Measurements from ENCODE around the gene CXorf49. TPM values are rescaled to one million over a fixed set of nuclear protein-coding genes. Genes with fewer than 3 reads are reported as not detected.

The CXorf49 gene
- total and polyA plus RNA-seq, 10 of the 15 experiments (the other 5 are each of a cell fraction or from before 2014, with no cell fraction given): not detected

- Histone ChIP-seq H3K79me2 (ENCODE audit: control insufficient read depth, insufficient read depth, low read length) (no peaks in the 10 kb centered on the region), H2AFZ (ENCODE audit: control insufficient read depth, low read depth, low read length) (no peak overlapping the region), H3K36me3 (ENCODE audit: control insufficient read depth in 2 of 2, insufficient read depth in 2 of 2, low read length in 1 of 2) (no peaks in the 10 kb centered on the region), H3K4me1 (ENCODE audit: control insufficient read depth, insufficient read depth, low read length) (peaks cover 6% of the 10 kb centered on the region), H3K9ac (ENCODE audit: control insufficient read depth, insufficient read depth, low read length) (no peak overlapping the region), H3K4me2 (ENCODE audit: control insufficient read depth, insufficient read depth) (0 out of 2 replicates have a peak overlapping the region, but pooled peaks have one; percentile 7), H3K4me3 (no peak overlapping the region), H4K20me1 (ENCODE audit: control insufficient read depth, insufficient read depth) (no peaks in the 10 kb centered on the region), H3K27me3 (replicated peaks in 1 of 2; ENCODE audit: control insufficient read depth in 2 of 2, insufficient read depth in 2 of 2, low read length in 1 of 2) (no peaks in the 10 kb centered on the region; a peak in 1 of 4 replicates), H3K9me3 (replicated peaks; ENCODE audit: control insufficient read depth, insufficient read depth, low read length) (no peaks in the 10 kb centered on the region; the same call in 2 of the 3 replicates), H3K27ac (ENCODE audit: control insufficient read depth, insufficient read depth) (no peak overlapping the region)
- intact Hi-C loops (cut with micrococcal nuclease; ENCODE audit: unreplicated experiment) (no loop called here), in situ Hi-C loops (cut with MboI) (loop anchor here (25.0 kb wide), 2 partner anchors 191 to 884 kb away; no protein-coding TSS in a partner anchor)
- ChIA-PET RAD21 (ENCODE audit: unreplicated experiment) (no interaction called here), CTCF (no interaction called here), SMC1A (ENCODE audit: uncharacterized antibody, unreplicated experiment) (interaction anchor here (2.4 kb wide), 1 partner anchor 189 kb away, joined by 7 read pairs; no protein-coding TSS in a partner anchor), POLR2A (no interaction called here)
- TF ChIP-seq FOXK2 (IDR thresholded peaks at IDR 0.05) (no peak), WRNIP1 (IDR thresholded peaks at IDR 0.05; ENCODE audit: borderline replicate concordance, low read depth, low read length) (no peak), ATF7 (IDR thresholded peaks at IDR 0.05; ENCODE audit: low read depth) (no peak), PML (IDR thresholded peaks at IDR 0.05; ENCODE audit: low read length) (no peak), EP300 (IDR thresholded peaks at IDR 0.05; ENCODE audit: borderline replicate concordance in 1 of 2, control insufficient read depth in 1 of 2, low read depth in 2 of 2, low read length in 2 of 2) (no peak), IKZF1 (conservative IDR thresholded peaks at IDR 0.05) (no peak), MTA2 (IDR thresholded peaks at IDR 0.05; ENCODE audit: low read depth) (no peak), TARDBP (IDR thresholded peaks at IDR 0.05; ENCODE audit: borderline replicate concordance) (no peak), SUPT20H (IDR thresholded peaks at IDR 0.05; ENCODE audit: borderline replicate concordance, control insufficient read depth, low read depth, low read length) (no peak), IRF5 (IDR thresholded peaks at IDR 0.05; ENCODE audit: borderline replicate concordance) (no peak), RUNX3 (IDR thresholded peaks at IDR 0.05; ENCODE audit: low read length) (no peak), RELB (IDR thresholded peaks at IDR 0.05; ENCODE audit: low read depth) (no peak), RBBP5 (conservative IDR thresholded peaks at IDR 0.05) (no peak), ZNF622 (IDR thresholded peaks at IDR 0.05) (no peak)
- DNase-seq (ENCODE audit: low read depth, low spot score): no peak
- peak; percentile 34 for ATAC-seq
- WGBS (ENCODE audit: insufficient coverage, insufficient replicate concordance, low lambda C conversion rate, missing lambda C conversion rate): 18% methylated on average over 12 of the region's 12 CpGs
- BruUV-seq (replicated peaks): no TSS peak
- FAIRE-seq: no peak
Observed at GRCh38 chrX:71671043-71671780, 46.9 kb downstream of the CXorf49 start.
